ENCODE data around the gene ARHGAP26. TPM values are rescaled to one million over a fixed set of nuclear protein-coding genes. Genes with fewer than 3 reads are reported as not detected.

Gene ARHGAP26
- total and polyA plus RNA-seq, 2 of the 4 experiments (the other 2 are of a cell fraction) = 0.54 to 0.56 TPM

- dilution Hi-C loops (cut with HindIII; ENCODE audit: low sequenced_read_pairs, unreplicated experiment) = no loop called here
- H4K20me1 ChIP-seq (ENCODE audit: insufficient read depth, low read length) = no peaks in the 10 kb centered on the region
- BruUV-seq (replicated peaks) = no TSS peak
- DNase-seq = peak; percentile 18
- no peak overlapping the region for H2BK120ac ChIP-seq (ENCODE audit: low read depth, low read length)
- WGBS, 2 experiments (ENCODE audit: extremely low coverage in 2 of 2, insufficient read length in 1 of 2) = no CpG with 5 or more reads among the region's 1 CpG
- H2AK5ac ChIP-seq (ENCODE audit: low read depth, low read length) = no peak overlapping the region
- H2BK20ac ChIP-seq (ENCODE audit: low read depth, low read length) = no peak overlapping the region; the same call in 1 of the 2 replicates
- H2AFZ ChIP-seq (replicated peaks; ENCODE audit: low read length, poor library complexity) = no peak overlapping the region
- H4K8ac ChIP-seq (ENCODE audit: low read depth in 2 of 2, low read length in 2 of 2) = no peak overlapping the region
- no peak overlapping the region for H3K27ac ChIP-seq (ENCODE audit: insufficient read depth, low read length)
- no peak overlapping the region for H3K4ac ChIP-seq (ENCODE audit: low read depth, low read length)
- H3K9ac ChIP-seq (ENCODE audit: low read depth, low read length) = no peak overlapping the region
- H3K36me3 ChIP-seq (ENCODE audit: control insufficient read depth, insufficient read depth, low read length) = no peaks in the 10 kb centered on the region
- no peak overlapping the region for H3K14ac ChIP-seq (replicated peaks; ENCODE audit: low read depth, low read length)
- no peak overlapping the region for H3K4me3 ChIP-seq (ENCODE audit: insufficient read depth, low read depth, low read length)
- no peaks in the 10 kb centered on the region for H3K9me3 ChIP-seq (ENCODE audit: control insufficient read depth, insufficient read depth, low read length)
- H3K4me2 ChIP-seq (ENCODE audit: low read depth, low read length) = no peak overlapping the region
- no peaks in the 10 kb centered on the region for H3K27me3 ChIP-seq (ENCODE audit: control insufficient read depth, insufficient read depth, low read length)
- POLR2A ChIA-PET (ENCODE audit: unreplicated experiment) = no interaction called here
- in situ Hi-C loops (cut with MboI; ENCODE audit: low sequenced_read_pairs) = no loop called here
- H2BK5ac ChIP-seq (ENCODE audit: low read depth, low read length, poor library complexity, severe bottlenecking) = no peak overlapping the region
- peaks cover 8% of the 10 kb centered on the region; the same call in 1 of the 2 replicates for H3K9me1 ChIP-seq (ENCODE audit: insufficient read depth, low read length)
- H2AK9ac ChIP-seq (replicated peaks; ENCODE audit: low read depth, low read length, poor library complexity) = no peak overlapping the region
- H4K91ac ChIP-seq (ENCODE audit: insufficient read depth, low read depth, low read length) = no peak overlapping the region
- H3K18ac ChIP-seq (ENCODE audit: low read depth, low read length) = no peak overlapping the region
- TF ChIP-seq MAFK (IDR thresholded peaks at IDR 0.05; ENCODE audit: low read depth, low read length) = no peak
- no peak for TF ChIP-seq CTCF (conservative IDR thresholded peaks at IDR 0.05; ENCODE audit: low read depth, low read length)
- TF ChIP-seq BHLHE40 (IDR thresholded peaks at IDR 0.05; ENCODE audit: low read depth, low read length) = no peak
- no peak for TF ChIP-seq CEBPB (IDR thresholded peaks at IDR 0.05; ENCODE audit: low read depth, low read length)
- no peak for TF ChIP-seq FOS (IDR thresholded peaks at IDR 0.05; ENCODE audit: low read depth, low read length)
- TF ChIP-seq MXI1 (IDR thresholded peaks at IDR 0.05; ENCODE audit: borderline replicate concordance, low read depth, low read length) = no peak
- TF ChIP-seq POLR2A (IDR thresholded peaks at IDR 0.05; ENCODE audit: low read depth, low read length) = no peak
- TF ChIP-seq USF2 (IDR thresholded peaks at IDR 0.05; ENCODE audit: low read depth, low read length) = no peak
- TF ChIP-seq RCOR1 (IDR thresholded peaks at IDR 0.05; ENCODE audit: insufficient replicate concordance, low read length) = no peak
- no peak for TF ChIP-seq NFE2L2 (IDR thresholded peaks at IDR 0.05; ENCODE audit: low read depth, low read length)
- TF ChIP-seq MAZ (IDR thresholded peaks at IDR 0.05; ENCODE audit: borderline replicate concordance, low read depth, low read length) = no peak
- no peak for TF ChIP-seq RAD21 (IDR thresholded peaks at IDR 0.05; ENCODE audit: low read length)
- TF ChIP-seq SMC3 (IDR thresholded peaks at IDR 0.05; ENCODE audit: low read depth, low read length) = no peak
- no peak for TF ChIP-seq RFX5 (IDR thresholded peaks at IDR 0.05; ENCODE audit: low read depth, low read length)
- TF ChIP-seq, protein P1, sequence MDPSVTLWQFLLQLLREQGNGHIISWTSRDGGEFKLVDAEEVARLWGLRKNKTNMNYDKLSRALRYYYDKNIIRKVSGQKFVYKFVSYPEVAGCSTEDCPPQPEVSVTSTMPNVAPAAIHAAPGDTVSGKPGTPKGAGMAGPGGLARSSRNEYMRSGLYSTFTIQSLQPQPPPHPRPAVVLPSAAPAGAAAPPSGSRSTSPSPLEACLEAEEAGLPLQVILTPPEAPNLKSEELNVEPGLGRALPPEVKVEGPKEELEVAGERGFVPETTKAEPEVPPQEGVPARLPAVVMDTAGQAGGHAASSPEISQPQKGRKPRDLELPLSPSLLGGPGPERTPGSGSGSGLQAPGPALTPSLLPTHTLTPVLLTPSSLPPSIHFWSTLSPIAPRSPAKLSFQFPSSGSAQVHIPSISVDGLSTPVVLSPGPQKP (IDR thresholded peaks at IDR 0.05; ENCODE audit: borderline replicate concordance, low read depth, low read length) = no peak
- TF ChIP-seq CHD1 (IDR thresholded peaks at IDR 0.05; ENCODE audit: low read depth, low read length) = no peak
- no peak overlapping the region for H2BK15ac ChIP-seq (ENCODE audit: low read depth, low read length)
- H3K4me1 ChIP-seq (ENCODE audit: control insufficient read depth, insufficient read depth, low read length) = peaks cover 2% of the 10 kb centered on the region; the same call in 1 of the 2 replicates
- H3K56ac ChIP-seq (ENCODE audit: extremely low read depth, insufficient read depth, low read length) = no peak overlapping the region
- no peak for ATAC-seq (ENCODE audit: low read depth)
- H4K5ac ChIP-seq (ENCODE audit: low read depth, low read length) = no peak overlapping the region
- no peaks in the 10 kb centered on the region for H3K79me1 ChIP-seq (ENCODE audit: low read depth in 1 of 2, low read length in 2 of 2)
- intact Hi-C loops (cut with micrococcal nuclease) = no loop called here
- CTCF ChIA-PET = interaction anchor here (1.8 kb wide), 1 partner anchor 16 kb away, joined by 7 read pairs; no protein-coding TSS in a partner anchor
- no peak overlapping the region for H3K23ac ChIP-seq (ENCODE audit: low read depth, low read length)
Observed at GRCh38 chr5:143110591-143110990, 340.4 kb downstream of the ARHGAP26 start.
